ENCODE data around the gene BICDL1. TPM values are rescaled to one million over a fixed set of nuclear protein-coding genes. Genes with fewer than 3 reads are reported as not detected.

BICDL1 gene
- polyA plus RNA-seq, 4 donors = 34.5 to 42.7 (median 39.7) TPM

- DNase-seq (ENCODE audit: low read depth in 4 of 4, low spot score in 2 of 4) = no peak
These were observed 107.7 kb downstream of the BICDL1 start for GRCh38 chr12:120096671-120097202.

- DNase-seq (ENCODE audit: low read depth in 4 of 4, low spot score in 2 of 4) = no peak
These were observed 109.9 kb downstream of the BICDL1 start for GRCh38 chr12:120098756-120099470.

GRCh38 chr12:120099738-120100137 lies 110.7 kb downstream of the BICDL1 start:
- no peak for DNase-seq (ENCODE audit: low read depth in 4 of 4, low spot score in 2 of 4)

GRCh38 chr12:120100630-120101029 lies 111.6 kb downstream of the BICDL1 start:
- DNase-seq (ENCODE audit: low read depth in 4 of 4, low spot score in 2 of 4) = no peak

GRCh38 chr12:120101182-120101581 lies 112.1 kb downstream of the BICDL1 start:
- no peak for DNase-seq (ENCODE audit: low read depth in 4 of 4, low spot score in 2 of 4)

GRCh38 chr12:120101617-120102016 lies 112.6 kb downstream of the BICDL1 start:
- DNase-seq (ENCODE audit: low read depth in 4 of 4, low spot score in 2 of 4) = no peak

- no peak for DNase-seq (ENCODE audit: low read depth in 4 of 4, low spot score in 2 of 4)
These were observed 113.4 kb downstream of the BICDL1 start for GRCh38 chr12:120102189-120103043.

GRCh38 chr12:120103044-120103338 lies 114.0 kb downstream of the BICDL1 start:
- DNase-seq (ENCODE audit: low read depth in 4 of 4, low spot score in 2 of 4) = no peak

GRCh38 chr12:120103371-120103770 lies 114.3 kb downstream of the BICDL1 start:
- DNase-seq (ENCODE audit: low read depth in 4 of 4, low spot score in 2 of 4) = no peak

GRCh38 chr12:120106151-120106550 lies 117.1 kb downstream of the BICDL1 start:
- DNase-seq (ENCODE audit: low read depth in 4 of 4, low spot score in 2 of 4) = no peak

GRCh38 chr12:120109570-120110267 lies 120.7 kb downstream of the BICDL1 start:
- no peak for DNase-seq (ENCODE audit: low read depth in 4 of 4, low spot score in 2 of 4)

GRCh38 chr12:120110550-120111501 lies 121.8 kb downstream of the BICDL1 start:
- DNase-seq (ENCODE audit: low read depth in 4 of 4, low spot score in 2 of 4) = no peak

GRCh38 chr12:120115066-120115465 lies 126.0 kb downstream of the BICDL1 start:
- no peak for DNase-seq (ENCODE audit: low read depth in 4 of 4, low spot score in 2 of 4)

- DNase-seq (ENCODE audit: low read depth in 4 of 4, low spot score in 2 of 4) = no peak
These were observed 126.8 kb downstream of the BICDL1 start for GRCh38 chr12:120115692-120116440.

GRCh38 chr12:120116441-120116791 lies 127.4 kb downstream of the BICDL1 start, which contains the start of gene RAB35:
RAB35 (minus strand) TSS chr12:120116753; CDS start chr12:120116650, 103 bp downstream.
- DNase-seq (ENCODE audit: low read depth in 4 of 4, low spot score in 2 of 4) = peak in 1 of 4 donors; percentile 85

GRCh38 chr12:120116792-120117651 lies 128.0 kb downstream of the BICDL1 start:
- peak; percentile 49 to 84 (median 82) for DNase-seq (ENCODE audit: low read depth in 4 of 4, low spot score in 2 of 4)

GRCh38 chr12:120117961-120118320 lies 128.9 kb downstream of the BICDL1 start:
- no peak for DNase-seq (ENCODE audit: low read depth in 4 of 4, low spot score in 2 of 4)

- no peak for DNase-seq (ENCODE audit: low read depth in 4 of 4, low spot score in 2 of 4)
These were observed 129.5 kb downstream of the BICDL1 start for GRCh38 chr12:120118321-120119061.
